Neural cell (in vitro differentiated cells): ENCODE data around the gene FYB1.
"Not testable (repeated sequence)": the region's sequence is repeated elsewhere in the genome, so short reads cannot be mapped to it uniquely, and the experiment has no call there.

Experiments used
- EP300 ChIP-seq: fragments of 450-650 bp; conservative IDR thresholded peaks from 2 replicates; pipeline ENCODE4 v1.6.1; 2014; ENCODE audit warnings: antibody characterized with exemption, mild to moderate bottlenecking, moderate library complexity; ENCODE audit not compliant: poor library complexity, severe bottlenecking
- MXI1 ChIP-seq: fragments of 450-650 bp; conservative IDR thresholded peaks from 2 replicates; pipeline ENCODE4 v1.6.1; 2014; ENCODE audit warnings: antibody characterized with exemption, mild to moderate bottlenecking; ENCODE audit not compliant: poor library complexity, severe bottlenecking
- POLR2AphosphoS5 ChIP-seq: IDR thresholded peaks from 2 replicates; pipeline ENCODE4 v1.6.1; 2012
- TAF1 ChIP-seq: IDR thresholded peaks from 2 replicates; pipeline ENCODE4 v1.6.1; 2012; ENCODE audit warnings: low read depth

GRCh38 chr5:39179561-39179960, 39.8 kb downstream of the FYB1 start:
- TF ChIP-seq TAF1, POLR2AphosphoS5, EP300, MXI1: not testable (repeated sequence)
